Transverse colon (tissue), 4 donors: Measurements from ENCODE around the gene C16orf86. TPM values are rescaled to one million over a fixed set of nuclear protein-coding genes. Genes with fewer than 3 reads are reported as not detected.
"Not testable (repeated sequence)": the region's sequence is repeated elsewhere in the genome, so short reads cannot be mapped to it uniquely, and the experiment has no call there.

Source experiments
- DNase-seq: peaks from one replicate; pipeline ENCODE4 v3.0.0-alpha.2; 2019
- H3K27ac ChIP-seq, 4 donors: fragments of 200-600 bp; sonication (generic); 2 replicates each; pipeline ENCODE4 v1.5.1; 2016 to 2018; ENCODE audit warnings: inconsistent platforms in 4 of 4
- H3K27me3 ChIP-seq: fragments of 200-600 bp; sonication (generic); 2 replicates; pipeline ENCODE4 v1.5.1; 2017; ENCODE audit warnings: inconsistent platforms
- H3K36me3 ChIP-seq, 4 donors: fragments of 200-600 bp; sonication (generic); 2 replicates each; pipeline ENCODE4 v1.5.1; 2017 to 2019; ENCODE audit warnings: inconsistent platforms in 4 of 4
- H3K4me1 ChIP-seq, 4 donors: fragments of 200-600 bp; sonication (generic); 2 replicates each; pipeline ENCODE4 v1.5.1; 2017 to 2020; ENCODE audit warnings: inconsistent platforms in 4 of 4
- H3K4me3 ChIP-seq, 4 donors: fragments of 200-600 bp; sonication (generic); 1 replicate in 1 of 4; 2 replicates in 3 of 4; pipeline versions ENCODE4 v1.5.1 to v1.6.1; 2017 to 2019; ENCODE audit warnings: inconsistent platforms in 4 of 4
- H3K9me3 ChIP-seq, 2 donors: fragments of 200-600 bp; sonication (generic); 2 replicates each; pipeline ENCODE4 v1.5.1; 2017 to 2019; ENCODE audit warnings: inconsistent platforms in 2 of 2
- CTCF ChIP-seq, 5 experiments: fragments of 200-600 bp in 3 of 5; fragments of 450-650 bp in 2 of 5; sonication (generic) in 3 of 5; IDR thresholded peaks; 1 replicate in 2 of 5; 2 replicates in 3 of 5; pipeline ENCODE4 v1.5.1; 2016 to 2017; ENCODE audit warnings: antibody characterized with exemption in 5 of 5, inconsistent platforms in 3 of 5, mild to moderate bottlenecking in 2 of 5, moderate library complexity in 1 of 5
- EP300 ChIP-seq: sonication (generic); formaldehyde crosslinking; IDR thresholded peaks from one replicate; pipeline ENCODE4 v1.6.1; 2017; ENCODE audit warnings: antibody characterized with exemption, low read depth
- POLR2A ChIP-seq: fragments of 450-650 bp; IDR thresholded peaks from one replicate; pipeline ENCODE4 v1.6.1; 2016; ENCODE audit warnings: antibody characterized with exemption, mild to moderate bottlenecking, moderate library complexity
- POLR2AphosphoS5 ChIP-seq, 3 donors: sonication (generic); formaldehyde crosslinking; IDR thresholded peaks; one replicate each; pipeline ENCODE4 v1.6.1; 2016; ENCODE audit warnings: antibody characterized with exemption in 3 of 3
- WGBS, 2 donors: methylation state at CpG; one replicate each; pipeline ENCODE4 v1.1.5; 2018; ENCODE audit warnings: low coverage in 1 of 2; 5-methylcytosine and 5-hydroxymethylcytosine counted together
- in situ Hi-C, 4 donors: fragments of 200-750 bp; cut with MboI; loops; one replicate each; pipeline versions ENCODE4 v1.15.0 to v1.15.1; 2017; ENCODE audit warnings: low sequenced_read_pairs in 3 of 4, low pct_ligation_motif_present in 1 of 4, low pct_unique_long_range_greater_than_20kb in 1 of 4
- intact Hi-C: fragments of 100-400 bp; cut with DNase I; formaldehyde crosslinking; loops from one replicate; pipeline ENCODE4 v1.15.1; 2023; ENCODE audit warnings: low total_unique reads
- total RNA-seq, 4 donors: library from RNA; depleted of rRNA; stranded (reverse); fragments of >200 nt; gene quantifications; one replicate each; pipeline ENCODE4 v1.1.0, GENCODE V29; 2016

C16orf86 gene
- total RNA-seq, 4 donors from 2014 or later, result 0.60 to 7.1 (median 4.4) TPM

- peaks cover 0 to 12% (median 2%) of the 10 kb centered on the region in 4 donors for H3K4me1 ChIP-seq
- WGBS, 2 donors, result 80 to 86% methylated on average over 9 to 17 of the region's 17 CpGs
- TF ChIP-seq POLR2AphosphoS5 (IDR thresholded peaks at IDR 0.05) (no peak), CTCF (IDR thresholded peaks at IDR 0.05) (no peak), POLR2A (no peak), EP300 (no peak)
- H3K9me3 ChIP-seq, result no peaks in the 10 kb centered on the region
- intact Hi-C loops, result no loop called here
- H3K36me3 ChIP-seq, result peaks cover 0 to 8% (median 0%) of the 10 kb centered on the region in 4 donors
- H3K27ac ChIP-seq, result peak overlapping the region in 1 of 4 donors; percentile 15
- in situ Hi-C loops, result no loop called here
- DNase-seq, result no peak
- H3K4me3 ChIP-seq, result no peak overlapping the region
- no peaks in the 10 kb centered on the region for H3K27me3 ChIP-seq
These were observed 18.9 kb downstream of the C16orf86 start for GRCh38 chr16:67685388-67686112.

- 91 to 94% methylated on average over 5 to 8 of the region's 8 CpGs for WGBS, 2 donors
- in situ Hi-C loops, H3K27ac ChIP-seq, DNase-seq, intact Hi-C loops, H3K36me3 ChIP-seq, H3K4me3 ChIP-seq, H3K9me3 ChIP-seq, H3K27me3 ChIP-seq: not testable (repeated sequence)
- H3K4me1 ChIP-seq, result peaks cover 0 to 13% (median 7%) of the 10 kb centered on the region in 4 donors
These were observed 27.1 kb downstream of the C16orf86 start for GRCh38 chr16:67693517-67694285.

GRCh38 chr16:67694611-67695010 is 28.0 kb downstream of the C16orf86 start:
- peaks cover 0 to 15% (median 7%) of the 10 kb centered on the region in 4 donors for H3K4me1 ChIP-seq
- no peaks in the 10 kb centered on the region for H3K9me3 ChIP-seq
- peaks cover 0 to 6% (median 0%) of the 10 kb centered on the region in 4 donors for H3K36me3 ChIP-seq
- TF ChIP-seq CTCF (IDR thresholded peaks at IDR 0.05), result no peak
- TF ChIP-seq POLR2A, result no peak
- TF ChIP-seq POLR2AphosphoS5 (IDR thresholded peaks at IDR 0.05), result no peak
- no peak for TF ChIP-seq EP300
- H3K27ac ChIP-seq, result no peak overlapping the region
- no peaks in the 10 kb centered on the region for H3K27me3 ChIP-seq
- no peak for DNase-seq
- H3K4me3 ChIP-seq, result no peak overlapping the region
- intact Hi-C loops (no loop called here), in situ Hi-C loops (no loop called here)
- WGBS, 2 donors, result 56 to 73% methylated on average over 2 of the region's 2 CpGs

GRCh38 chr16:67697422-67698185 is 31.0 kb downstream of the C16orf86 start:
- intact Hi-C loops (no loop called here), in situ Hi-C loops (no loop called here)
- Histone ChIP-seq H3K27me3 (no peaks in the 10 kb centered on the region), H3K9me3 (no peaks in the 10 kb centered on the region), H3K27ac (peak overlapping the region; percentile 18 to 71 (median 58)), H3K4me1 (peaks cover 0 to 15% (median 7%) of the 10 kb centered on the region in 4 donors), H3K36me3 (peaks cover 0 to 11% (median 0%) of the 10 kb centered on the region in 4 donors), H3K4me3 (no peak overlapping the region)
- TF ChIP-seq CTCF (IDR thresholded peaks at IDR 0.05) (no peak), POLR2A (peak; percentile 18)
- 60 to 64% methylated on average over 1 to 4 of the region's 4 CpGs for WGBS, 2 donors
- no peak for DNase-seq
